C4-2B (cell line): Measurements from ENCODE around the gene ARHGAP10.
A peak's percentile ranks its signal among the peaks of the same experiment; 100 is the strongest.

Source experiments
- H3K27ac ChIP-seq: fragments of 450-650 bp; 2 replicates; pipeline ENCODE4 v1.5.1; 2017
- ZFX ChIP-seq: fragments of 450-650 bp; IDR thresholded peaks from 2 replicates; pipeline ENCODE4 v1.6.1; 2017
- TF ChIP-seq, protein P1 (sequence below): fragments of 450-650 bp; conservative IDR thresholded peaks from 2 replicates; pipeline ENCODE4 v1.5.1; 2017; ENCODE audit warnings: mild to moderate bottlenecking

The ARHGAP10 gene

DNA sequence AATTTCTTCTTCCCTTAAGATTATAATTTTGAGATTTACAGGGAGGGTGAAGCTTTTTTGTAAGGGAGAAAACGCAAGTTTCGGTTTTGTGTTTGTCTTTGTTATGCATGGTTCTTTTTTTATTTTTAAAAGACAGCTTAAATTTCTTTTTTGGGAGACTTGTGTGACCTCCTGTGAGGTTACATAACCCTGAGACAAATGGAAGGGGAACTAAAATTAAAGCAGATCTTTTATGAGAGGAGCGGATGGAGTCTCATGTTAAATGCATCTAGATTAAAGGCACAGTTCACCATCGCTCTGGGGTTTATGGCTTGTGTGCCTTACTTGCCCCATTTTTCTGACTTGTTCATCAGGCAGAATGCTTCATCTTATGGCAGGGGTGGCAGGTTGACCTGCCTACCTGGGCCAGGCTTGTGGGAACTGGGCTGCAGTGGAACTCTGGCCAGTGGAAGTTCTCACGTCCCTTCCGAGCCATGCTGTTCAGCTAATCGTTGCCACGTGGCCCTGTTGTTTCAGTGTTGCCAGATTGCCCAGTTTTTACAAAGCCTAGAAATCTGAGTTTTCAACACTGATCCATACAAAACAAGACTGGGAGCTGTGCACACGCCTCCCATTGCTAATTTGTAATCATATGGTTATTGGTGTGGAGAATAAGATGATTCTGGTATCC lies 291.8 kb downstream of the ARHGAP10 start:
- no peak for TF ChIP-seq ZFX
- TF ChIP-seq, protein P1, sequence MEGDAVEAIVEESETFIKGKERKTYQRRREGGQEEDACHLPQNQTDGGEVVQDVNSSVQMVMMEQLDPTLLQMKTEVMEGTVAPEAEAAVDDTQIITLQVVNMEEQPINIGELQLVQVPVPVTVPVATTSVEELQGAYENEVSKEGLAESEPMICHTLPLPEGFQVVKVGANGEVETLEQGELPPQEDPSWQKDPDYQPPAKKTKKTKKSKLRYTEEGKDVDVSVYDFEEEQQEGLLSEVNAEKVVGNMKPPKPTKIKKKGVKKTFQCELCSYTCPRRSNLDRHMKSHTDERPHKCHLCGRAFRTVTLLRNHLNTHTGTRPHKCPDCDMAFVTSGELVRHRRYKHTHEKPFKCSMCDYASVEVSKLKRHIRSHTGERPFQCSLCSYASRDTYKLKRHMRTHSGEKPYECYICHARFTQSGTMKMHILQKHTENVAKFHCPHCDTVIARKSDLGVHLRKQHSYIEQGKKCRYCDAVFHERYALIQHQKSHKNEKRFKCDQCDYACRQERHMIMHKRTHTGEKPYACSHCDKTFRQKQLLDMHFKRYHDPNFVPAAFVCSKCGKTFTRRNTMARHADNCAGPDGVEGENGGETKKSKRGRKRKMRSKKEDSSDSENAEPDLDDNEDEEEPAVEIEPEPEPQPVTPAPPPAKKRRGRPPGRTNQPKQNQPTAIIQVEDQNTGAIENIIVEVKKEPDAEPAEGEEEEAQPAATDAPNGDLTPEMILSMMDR = no peak
- no peak overlapping the region for H3K27ac ChIP-seq

DNA sequence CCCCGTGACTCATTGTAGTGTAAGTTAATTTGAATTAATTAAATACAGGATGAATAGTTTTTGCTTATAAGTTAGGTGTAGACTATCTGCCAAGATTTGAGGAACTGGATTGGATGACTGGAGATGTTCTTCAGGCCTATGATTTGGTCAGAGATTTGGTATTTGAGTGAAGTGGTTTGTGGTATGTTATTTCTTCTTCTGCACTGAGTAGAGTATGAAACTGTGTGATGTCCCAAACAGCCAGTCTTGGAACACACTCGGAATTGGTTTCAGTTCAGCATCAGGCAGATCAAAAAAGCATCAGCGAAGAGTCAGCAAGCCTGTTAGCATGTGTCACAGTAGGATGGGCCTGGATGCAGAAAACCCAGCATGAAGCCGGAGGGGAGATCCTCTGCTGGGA lies 294.1 kb downstream of the ARHGAP10 start:
- TF ChIP-seq ZFX = no peak
- TF ChIP-seq, protein P1 = no peak
- no peak overlapping the region for H3K27ac ChIP-seq

DNA sequence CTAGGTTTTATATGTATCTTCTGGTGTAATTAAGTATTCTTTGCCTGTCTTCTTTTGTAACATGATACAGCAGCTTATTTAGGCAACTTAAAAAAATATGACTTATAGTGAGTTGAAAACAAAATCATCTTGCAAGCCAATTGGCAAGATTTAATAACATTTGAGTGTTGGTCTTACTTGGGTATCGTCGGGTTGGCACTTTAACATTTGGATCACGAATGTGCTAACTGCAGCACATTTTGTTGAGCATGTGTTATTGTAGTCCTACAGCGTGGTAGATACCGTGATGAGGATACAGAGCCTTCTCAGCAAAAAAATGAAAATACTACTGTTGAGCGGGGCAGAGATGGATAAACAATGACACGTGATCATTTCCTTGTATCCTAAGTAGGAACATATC lies 295.3 kb downstream of the ARHGAP10 start:
- no peak overlapping the region for H3K27ac ChIP-seq
- TF ChIP-seq ZFX = no peak
- TF ChIP-seq, protein P1 = no peak

DNA sequence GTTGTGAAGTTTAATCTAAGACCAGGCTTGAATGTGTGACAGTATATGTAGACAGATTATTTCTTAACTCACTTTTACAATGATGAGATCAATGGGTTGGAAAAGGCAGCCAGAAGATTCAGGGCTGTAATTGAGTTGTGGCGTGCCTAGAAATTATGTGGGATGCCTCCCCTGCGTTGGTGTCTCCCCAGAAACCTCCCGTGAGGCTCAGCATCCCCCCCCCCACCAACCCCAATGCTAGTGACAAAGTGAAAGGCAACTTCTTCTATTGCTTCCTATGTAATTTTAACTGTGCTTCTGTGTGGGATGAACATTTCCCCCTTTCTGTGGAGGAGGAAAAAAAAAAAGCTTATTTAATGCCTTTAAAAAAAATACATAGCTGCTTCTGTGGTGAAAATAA lies 297.9 kb downstream of the ARHGAP10 start:
- H3K27ac ChIP-seq = no peak overlapping the region
- TF ChIP-seq ZFX = no peak
- TF ChIP-seq, protein P1 = no peak

DNA sequence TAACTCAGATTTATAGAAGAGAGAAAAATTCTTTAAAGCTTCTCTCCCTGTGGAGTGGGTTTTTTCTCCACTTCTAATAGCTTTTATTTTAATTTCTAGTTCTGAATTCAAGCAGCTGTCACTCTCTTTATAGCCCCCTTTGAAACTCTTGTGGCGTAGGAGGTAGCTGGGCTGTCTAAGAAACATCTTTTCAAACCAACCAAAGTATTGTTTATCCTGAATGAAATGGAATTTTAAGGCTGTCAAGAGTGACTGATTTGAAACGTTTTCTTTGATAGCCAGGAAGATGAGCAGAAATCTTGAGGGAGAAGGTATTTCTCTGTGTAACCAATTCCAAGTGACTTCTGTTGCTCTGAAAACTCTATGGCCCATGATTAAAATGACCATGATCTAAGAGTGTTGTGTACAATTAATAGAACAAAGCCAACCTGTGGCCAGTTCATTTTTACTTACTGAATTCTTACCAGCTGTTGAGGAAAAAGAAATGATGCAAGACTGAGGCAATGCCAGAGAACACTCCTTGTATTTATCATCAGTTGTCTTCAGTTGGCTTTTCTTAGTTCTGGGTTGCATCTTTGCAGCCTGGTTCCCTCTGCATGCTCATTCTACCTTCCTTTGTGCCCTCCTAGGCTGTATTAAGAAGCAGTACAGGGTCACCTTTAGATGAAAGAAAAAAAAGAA lies 298.4 kb downstream of the ARHGAP10 start:
- TF ChIP-seq, protein P1 = no peak
- TF ChIP-seq ZFX = no peak
- H3K27ac ChIP-seq = no peak overlapping the region

DNA sequence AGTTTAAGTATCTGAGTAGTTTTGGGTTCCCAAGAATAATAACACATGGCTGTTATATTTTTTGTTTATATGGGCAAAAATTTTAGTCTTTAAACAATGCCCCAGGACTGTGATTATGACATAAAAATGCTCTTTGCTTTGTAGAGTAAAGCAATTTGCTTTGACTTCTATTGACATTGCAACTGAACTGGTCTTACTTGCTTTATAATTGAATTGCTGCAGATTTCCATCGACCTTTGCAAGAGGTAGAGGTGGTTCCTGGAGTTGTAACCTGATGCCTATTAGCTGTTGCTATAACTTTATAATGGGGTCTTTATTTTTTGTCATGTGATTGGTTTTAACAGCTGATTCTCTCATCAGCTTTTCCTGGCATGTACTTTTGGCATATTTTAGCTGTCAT lies 302.9 kb downstream of the ARHGAP10 start:
- peak overlapping the region; percentile 26 for H3K27ac ChIP-seq
- TF ChIP-seq, protein P1 = no peak
- no peak for TF ChIP-seq ZFX

DNA sequence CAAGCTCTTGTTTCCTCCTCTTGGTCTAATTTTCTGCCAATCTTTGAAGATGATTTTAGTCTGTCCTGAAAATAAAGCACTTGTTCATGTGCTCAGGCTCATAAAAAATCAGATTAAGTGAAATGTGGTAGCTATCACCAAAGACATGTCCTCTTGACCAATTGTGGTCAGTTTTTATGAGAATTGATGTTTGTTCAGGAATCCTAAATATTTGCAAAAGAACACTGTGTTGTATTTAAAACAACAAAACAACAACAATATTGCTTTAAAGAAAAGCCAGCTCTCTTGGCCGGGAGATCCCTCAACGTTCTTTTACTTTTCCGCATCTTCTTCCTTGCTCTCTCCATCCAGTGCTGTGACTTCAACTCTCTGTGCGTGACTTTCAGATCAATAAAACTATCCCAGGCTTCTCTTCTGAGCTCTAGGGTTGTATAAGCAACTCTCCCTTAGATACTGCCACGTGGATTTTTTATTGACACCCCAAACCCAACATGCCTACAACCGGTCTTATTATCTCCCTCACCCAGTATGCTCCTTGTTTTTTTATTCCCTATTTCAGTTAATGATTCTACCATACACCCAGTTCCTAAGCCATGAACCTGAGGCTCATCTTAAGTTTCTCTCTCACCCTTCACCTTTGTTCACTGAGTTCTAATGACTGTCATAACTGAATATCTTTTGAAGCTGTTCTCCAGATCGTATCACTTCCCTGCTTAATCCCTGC lies 309.9 kb downstream of the ARHGAP10 start:
- H3K27ac ChIP-seq = no peak overlapping the region
- TF ChIP-seq, protein P1 = no peak
- no peak for TF ChIP-seq ZFX
